NB4 (cell line): Measurements from ENCODE around the gene ADAMTS2.

Experiments
- CTCF ChIP-seq: IDR thresholded peaks from one replicate; pipeline ENCODE4 v1.5.1; 2012; ENCODE audit warnings: low read depth, low read length
- POLR2A ChIP-seq: IDR thresholded peaks from 2 replicates; pipeline ENCODE4 v1.6.1; 2011; ENCODE audit warnings: mild to moderate bottlenecking; ENCODE audit not compliant: insufficient read length; ENCODE audit errors: extremely low read depth

GRCh38 chr5:179239256-179240135 lies 105.8 kb downstream of the ADAMTS2 start:
- TF ChIP-seq POLR2A (no peak), CTCF (no peak)
